ENCODE results near the gene INPP4B.

Gene INPP4B

GRCh38 chr4:142021761-142022160 is 824.3 kb downstream of the INPP4B start:
- H3K4me1 ChIP-seq (ENCODE audit: insufficient read depth, low read length, severe bottlenecking) = no peaks in the 10 kb centered on the region
- no peak overlapping the region for H3K9ac ChIP-seq (ENCODE audit: low read length)
- H3K9me2 ChIP-seq (ENCODE audit: low read depth, low read length) = no peaks in the 10 kb centered on the region
- H3K27me3 ChIP-seq (ENCODE audit: insufficient read depth, low read length) = no peaks in the 10 kb centered on the region
- no peak overlapping the region for H3K27ac ChIP-seq (ENCODE audit: low read depth, low read length, poor library complexity, severe bottlenecking)
- no peaks in the 10 kb centered on the region for H3K79me2 ChIP-seq (ENCODE audit: insufficient read depth, low read length)
- no peaks in the 10 kb centered on the region for H4K20me1 ChIP-seq (ENCODE audit: insufficient read depth, low read length)
- H3K9me3 ChIP-seq (ENCODE audit: low read length) = no peaks in the 10 kb centered on the region
- TF ChIP-seq CTCF (IDR thresholded peaks at IDR 0.05; ENCODE audit: low read length) = no peak
- no peak for TF ChIP-seq EZH2 (IDR thresholded peaks at IDR 0.05; ENCODE audit: borderline replicate concordance, low read length)
- no peak overlapping the region for H3K4me2 ChIP-seq (ENCODE audit: low read length)
- H3K4me3 ChIP-seq (ENCODE audit: low read depth, low read length, poor library complexity, severe bottlenecking) = no peak overlapping the region
- H3K36me3 ChIP-seq (ENCODE audit: insufficient read depth, low read length) = no peaks in the 10 kb centered on the region
- no peaks in the 10 kb centered on the region for H3F3A ChIP-seq (ENCODE audit: insufficient read depth, low read length)
- no peak overlapping the region for H2AFZ ChIP-seq (ENCODE audit: low read length)

- no peak overlapping the region for H3K4me3 ChIP-seq (ENCODE audit: low read depth, low read length, poor library complexity, severe bottlenecking)
- H3K27me3 ChIP-seq (ENCODE audit: insufficient read depth, low read length) = no peaks in the 10 kb centered on the region
- no peaks in the 10 kb centered on the region for H3K9me2 ChIP-seq (ENCODE audit: low read depth, low read length)
- no peaks in the 10 kb centered on the region for H3K79me2 ChIP-seq (ENCODE audit: insufficient read depth, low read length)
- H4K20me1 ChIP-seq (ENCODE audit: insufficient read depth, low read length) = no peaks in the 10 kb centered on the region
- no peak overlapping the region for H3K27ac ChIP-seq (ENCODE audit: low read depth, low read length, poor library complexity, severe bottlenecking)
- H3K9me3 ChIP-seq (ENCODE audit: low read length) = no peaks in the 10 kb centered on the region
- no peak overlapping the region for H3K9ac ChIP-seq (ENCODE audit: low read length)
- H3K4me2 ChIP-seq (ENCODE audit: low read length) = no peak overlapping the region
- no peaks in the 10 kb centered on the region for H3K36me3 ChIP-seq (ENCODE audit: insufficient read depth, low read length)
- H3K4me1 ChIP-seq (ENCODE audit: insufficient read depth, low read length, severe bottlenecking) = no peaks in the 10 kb centered on the region
- no peak overlapping the region for H2AFZ ChIP-seq (ENCODE audit: low read length)
- TF ChIP-seq EZH2 (IDR thresholded peaks at IDR 0.05; ENCODE audit: borderline replicate concordance, low read length) (no peak), CTCF (IDR thresholded peaks at IDR 0.05; ENCODE audit: low read length) (no peak)
- no peaks in the 10 kb centered on the region for H3F3A ChIP-seq (ENCODE audit: insufficient read depth, low read length)
Observed at GRCh38 chr4:142021181-142021580, 824.9 kb downstream of the INPP4B start.

GRCh38 chr4:142016031-142016430 is 830.1 kb downstream of the INPP4B start:
- TF ChIP-seq CTCF (IDR thresholded peaks at IDR 0.05; ENCODE audit: low read length) (no peak), EZH2 (IDR thresholded peaks at IDR 0.05; ENCODE audit: borderline replicate concordance, low read length) (no peak)

More at GRCh38 chr4:142016031-142016430, 830.1 kb downstream of the INPP4B start:
- no peak overlapping the region for H3K9ac ChIP-seq (ENCODE audit: low read length)
- no peaks in the 10 kb centered on the region for H3F3A ChIP-seq (ENCODE audit: insufficient read depth, low read length)
- H3K4me3 ChIP-seq (ENCODE audit: low read depth, low read length, poor library complexity, severe bottlenecking) = no peak overlapping the region
- H3K9me3 ChIP-seq (ENCODE audit: low read length) = no peaks in the 10 kb centered on the region
- H3K27ac ChIP-seq (ENCODE audit: low read depth, low read length, poor library complexity, severe bottlenecking) = no peak overlapping the region
- H3K4me2 ChIP-seq (ENCODE audit: low read length) = no peak overlapping the region
- H4K20me1 ChIP-seq (ENCODE audit: insufficient read depth, low read length) = no peaks in the 10 kb centered on the region
- H3K79me2 ChIP-seq (ENCODE audit: insufficient read depth, low read length) = no peaks in the 10 kb centered on the region
- H3K4me1 ChIP-seq (ENCODE audit: insufficient read depth, low read length, severe bottlenecking) = no peaks in the 10 kb centered on the region
- no peaks in the 10 kb centered on the region for H3K27me3 ChIP-seq (ENCODE audit: insufficient read depth, low read length)
- H3K9me2 ChIP-seq (ENCODE audit: low read depth, low read length) = no peaks in the 10 kb centered on the region; the same call in 1 of the 2 replicates
- no peaks in the 10 kb centered on the region for H3K36me3 ChIP-seq (ENCODE audit: insufficient read depth, low read length)
- no peak overlapping the region for H2AFZ ChIP-seq (ENCODE audit: low read length)
